Measurements from ENCODE around the gene PRTN3.

The PRTN3 gene, protein sequence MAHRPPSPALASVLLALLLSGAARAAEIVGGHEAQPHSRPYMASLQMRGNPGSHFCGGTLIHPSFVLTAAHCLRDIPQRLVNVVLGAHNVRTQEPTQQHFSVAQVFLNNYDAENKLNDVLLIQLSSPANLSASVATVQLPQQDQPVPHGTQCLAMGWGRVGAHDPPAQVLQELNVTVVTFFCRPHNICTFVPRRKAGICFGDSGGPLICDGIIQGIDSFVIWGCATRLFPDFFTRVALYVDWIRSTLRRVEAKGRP

DNA sequence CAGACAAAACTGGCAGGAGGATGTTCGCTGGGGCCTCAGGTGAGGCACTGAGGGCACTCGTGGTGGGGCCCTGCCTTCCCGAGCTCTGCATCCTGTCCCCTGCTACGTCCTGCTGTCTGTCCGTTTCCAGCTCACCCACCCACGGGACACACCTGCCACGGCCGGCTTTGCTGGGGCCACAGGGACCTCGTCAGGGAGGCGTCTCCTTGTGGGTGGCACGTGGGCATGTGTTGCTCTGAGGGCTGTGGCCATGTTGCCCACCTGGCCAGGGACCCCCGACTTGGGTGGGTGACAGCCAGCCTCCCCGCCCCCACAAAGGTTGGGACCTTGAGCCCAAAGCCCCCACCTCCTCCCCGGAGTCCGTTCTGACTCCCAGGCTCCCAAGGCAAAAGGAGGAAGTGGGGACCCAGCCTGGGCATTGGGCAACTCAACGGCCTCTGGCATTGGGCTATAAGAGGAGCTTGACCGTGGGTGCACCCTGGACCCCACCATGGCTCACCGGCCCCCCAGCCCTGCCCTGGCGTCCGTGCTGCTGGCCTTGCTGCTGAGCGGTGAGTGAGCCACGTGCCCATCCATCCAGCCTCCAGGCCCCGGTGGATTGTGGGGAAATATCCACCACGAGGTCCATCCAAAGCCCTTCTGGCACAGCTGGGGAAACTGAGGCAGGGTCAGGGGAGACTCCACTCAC lies at the start of gene PRTN3:
PRTN3 (plus strand) TSS at position 481 of the 688 bp plus-strand sequence; CDS start at position 491, 10 bp downstream.
- no peak for DNase-seq

DNA sequence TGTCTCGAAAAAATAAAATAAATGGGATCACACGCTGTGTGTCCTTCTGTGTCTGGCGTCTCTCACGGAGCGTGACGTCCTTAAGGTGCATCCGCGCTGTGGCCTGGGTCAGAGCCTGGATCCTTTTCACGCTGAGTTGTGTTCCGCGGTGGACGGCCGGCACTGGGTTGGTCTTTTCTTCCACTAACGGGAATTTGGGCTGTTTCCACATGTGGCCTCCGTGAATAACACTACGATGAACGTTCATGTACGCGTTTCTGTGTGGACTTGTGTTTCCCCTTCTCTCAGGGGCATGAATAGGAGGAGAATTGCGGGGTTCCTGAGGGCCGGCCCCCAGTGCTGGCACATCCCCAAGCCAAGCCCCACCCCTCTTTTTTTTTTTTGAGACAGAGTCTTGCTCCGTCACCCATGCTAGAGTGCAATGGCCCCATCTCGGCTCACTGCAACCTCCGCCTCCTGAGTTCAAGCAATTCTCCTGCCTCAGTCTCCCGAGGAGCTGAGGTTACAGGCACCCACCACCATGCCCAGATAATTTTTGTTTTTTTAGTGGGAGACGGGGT lies 49.7 kb upstream of the PRTN3 start:
- no peak for DNase-seq

DNA sequence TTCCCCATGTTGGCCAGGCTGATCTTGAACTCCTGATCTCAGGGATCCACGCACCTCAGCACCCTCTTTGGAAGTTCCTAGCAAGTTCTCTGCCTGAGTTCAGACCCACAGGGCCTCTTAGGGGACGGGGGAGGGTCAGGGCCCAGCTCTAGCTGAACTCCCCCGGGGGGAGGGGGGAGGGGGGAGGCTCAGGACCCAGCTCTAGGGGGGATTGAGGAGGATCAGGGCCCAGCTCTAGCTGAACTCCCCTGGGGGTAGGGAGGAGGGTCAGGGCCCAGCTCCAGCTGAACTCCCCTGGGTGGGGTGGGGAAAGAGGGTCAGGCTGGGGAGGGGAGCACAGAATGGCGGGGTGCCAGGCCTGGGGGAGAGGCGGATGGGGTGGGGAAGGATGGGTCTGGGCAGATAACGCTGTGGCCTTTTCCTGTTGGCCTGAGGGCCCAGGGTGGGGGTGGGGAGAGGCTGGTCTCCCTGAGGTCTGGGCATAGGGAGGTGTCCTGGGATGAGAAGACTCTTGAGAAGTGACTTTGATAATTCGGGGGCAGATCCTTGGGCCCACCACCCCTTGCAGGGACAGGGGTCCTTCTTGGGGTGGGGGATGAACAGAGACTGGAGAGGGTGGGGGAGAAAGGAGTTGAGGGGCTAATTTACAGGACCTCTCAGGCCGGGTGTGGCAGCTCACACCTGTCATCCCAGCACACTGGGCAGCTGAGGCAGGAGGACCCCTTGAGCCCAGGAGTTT lies 49.1 kb upstream of the PRTN3 start:
- no peak for DNase-seq

DNA sequence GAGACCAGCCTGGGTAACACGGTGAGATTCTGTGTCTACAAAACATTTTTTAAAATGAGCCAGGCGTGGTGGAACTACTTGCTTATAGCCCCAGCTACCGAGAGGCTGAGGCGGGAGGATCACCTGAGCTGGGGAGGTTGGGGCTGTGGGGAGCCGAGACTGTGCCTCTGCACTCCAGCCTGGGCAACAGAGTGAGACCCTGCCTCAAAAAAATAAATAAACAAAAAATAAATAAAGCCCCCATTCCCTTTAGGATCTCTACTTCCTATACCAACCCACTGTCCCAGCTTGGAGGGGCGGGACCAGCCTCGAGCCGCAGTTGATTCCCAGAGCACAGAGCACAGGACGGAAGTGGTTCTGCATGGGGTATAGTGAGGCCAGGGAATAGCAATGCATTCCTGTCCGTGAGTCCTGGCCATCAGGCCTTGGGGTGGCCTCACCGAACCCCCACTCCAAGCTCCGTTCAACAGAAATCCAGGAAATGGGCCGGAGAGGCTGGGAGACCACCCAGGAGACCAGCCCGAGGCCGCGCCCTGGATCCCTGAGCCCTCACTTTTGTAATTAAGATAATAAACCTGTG lies 48.4 kb upstream of the PRTN3 start:
- DNase-seq = no peak

DNA sequence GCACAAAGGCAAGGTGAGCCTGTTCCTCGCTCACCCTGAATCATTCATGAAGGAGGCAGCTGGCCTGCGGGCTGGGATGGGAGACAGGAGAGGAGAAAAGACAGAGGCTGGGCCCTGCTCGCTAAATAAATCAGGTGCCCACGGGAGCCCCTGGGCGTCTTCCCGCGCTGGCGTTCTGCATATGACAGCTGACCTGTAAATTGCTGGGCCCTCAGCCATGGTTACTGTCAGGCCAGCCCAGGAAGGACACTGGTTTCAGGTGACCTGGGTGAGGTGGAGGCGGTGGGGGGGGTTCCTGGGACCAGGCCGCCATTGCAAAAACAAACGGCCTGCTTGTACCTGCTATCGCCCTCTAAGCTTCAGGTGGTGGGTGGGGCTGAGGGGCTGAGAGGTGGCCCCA lies 47.0 kb upstream of the PRTN3 start:
- no peak for DNase-seq

DNA sequence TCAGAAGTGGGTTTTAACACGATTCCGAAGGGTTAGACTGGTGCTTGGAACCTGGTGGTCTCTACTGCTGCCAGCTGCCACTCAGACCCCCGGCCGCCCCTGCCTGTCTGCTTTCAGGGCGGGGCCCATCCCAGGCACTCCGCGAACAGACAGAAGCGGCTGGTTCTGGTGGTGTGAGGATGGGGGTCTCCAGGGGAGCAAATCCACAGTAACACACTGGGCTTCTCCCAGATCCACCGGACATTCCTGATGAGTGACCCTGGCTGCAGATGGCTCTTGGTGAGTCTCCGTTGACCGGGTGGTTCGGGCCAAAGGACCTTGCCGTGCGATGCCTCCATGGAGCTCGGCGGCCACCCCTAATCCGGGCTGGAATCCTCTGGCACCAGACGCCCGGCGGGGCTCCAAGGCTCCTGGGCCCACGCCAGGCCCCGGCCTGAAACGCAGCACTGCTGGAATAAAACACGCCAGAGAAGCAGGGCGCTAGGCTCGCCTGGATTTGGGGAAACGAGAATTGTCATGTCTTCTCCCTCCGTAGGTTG lies 45.7 kb upstream of the PRTN3 start:
- no peak for DNase-seq

DNA sequence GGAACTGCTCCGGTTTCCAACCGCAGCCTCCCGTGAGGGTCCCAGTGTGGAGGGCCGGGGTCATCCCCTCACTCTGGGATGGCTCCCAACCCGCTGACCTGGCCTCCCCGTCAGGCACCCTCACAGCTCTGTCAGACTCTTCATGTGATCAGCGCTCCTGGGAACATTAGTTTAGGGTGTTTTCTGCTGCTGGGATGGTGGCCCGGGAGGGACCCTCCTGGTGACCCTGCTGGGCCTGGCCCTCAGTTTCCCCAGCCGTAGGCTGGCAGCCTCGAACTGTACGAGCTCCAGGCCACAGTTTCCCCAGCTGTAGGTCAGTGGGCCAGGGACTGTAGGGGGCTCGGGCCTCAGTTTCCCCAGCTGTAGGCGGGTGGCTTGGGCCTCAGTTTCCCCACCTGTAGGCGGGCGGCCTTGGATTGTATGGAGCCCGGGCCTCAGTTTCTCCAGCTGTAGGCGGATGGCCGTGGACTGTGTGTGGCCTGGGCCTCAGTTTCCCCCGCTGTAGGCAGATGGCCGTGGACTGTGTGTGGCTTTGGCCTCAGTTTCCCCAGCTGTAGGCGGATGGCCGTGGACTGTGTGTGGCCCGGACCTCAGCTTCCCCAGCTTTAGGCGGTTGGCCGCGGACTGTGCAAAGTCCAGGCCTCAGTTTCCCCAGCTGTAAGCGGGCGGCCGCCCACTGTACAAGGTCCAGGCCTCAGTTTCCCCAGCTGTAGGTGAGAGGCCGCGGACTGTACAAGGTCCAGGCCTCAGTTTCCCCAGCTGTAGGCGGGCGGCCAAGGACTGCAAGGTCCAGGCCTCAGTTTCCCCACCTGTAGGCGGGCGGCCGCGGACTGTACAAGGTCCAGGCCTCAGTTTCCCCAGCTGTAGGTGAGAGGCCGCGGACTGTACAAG lies 44.9 kb upstream of the PRTN3 start:
- no peak for DNase-seq

DNA sequence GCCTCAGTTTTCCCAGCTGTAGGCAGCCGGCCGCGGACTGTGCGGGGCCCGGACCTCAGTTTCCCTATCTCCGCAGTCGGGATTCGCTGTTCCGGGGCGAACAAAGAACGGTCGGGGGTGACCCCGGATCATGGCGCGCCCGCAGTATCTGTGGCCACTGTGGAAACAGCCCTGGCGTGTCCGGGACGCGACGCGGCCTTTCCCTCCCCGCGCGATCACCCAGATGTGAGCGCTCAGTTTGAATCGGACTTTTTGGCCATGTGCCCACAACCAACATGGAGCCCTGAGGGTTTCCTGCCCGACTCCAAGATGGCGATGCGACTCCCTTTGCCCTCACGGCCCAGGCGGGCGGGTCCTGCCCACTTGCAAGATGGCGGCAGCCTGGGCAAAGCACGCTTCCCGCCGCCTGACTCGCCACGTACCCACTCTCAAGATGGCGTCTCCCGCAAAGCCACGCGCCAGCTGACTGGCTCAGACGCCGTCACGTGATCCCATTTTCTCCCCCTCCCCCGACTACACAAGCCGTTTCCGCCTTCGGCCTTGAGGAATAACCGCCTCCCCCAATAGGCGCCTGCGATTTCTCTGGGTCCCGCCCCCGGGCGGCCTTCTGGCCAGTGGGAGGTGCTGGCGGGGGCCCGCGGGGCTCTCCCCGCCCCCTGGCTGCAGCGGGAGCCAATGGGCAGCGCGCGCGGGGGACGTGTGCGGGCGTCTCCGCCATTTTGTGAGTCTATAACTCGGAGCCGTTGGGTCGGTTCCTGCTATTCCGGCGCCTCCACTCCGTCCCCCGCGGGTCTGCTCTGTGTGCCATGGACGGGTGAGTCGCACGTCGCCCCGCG lies 43.9 kb upstream of the PRTN3 start, which contains the start of gene PTBP1:
PTBP1 (plus strand) TSS at position 761 of the 836 bp plus-strand sequence; CDS start at position 807, 46 bp downstream.
- DNase-seq = peak; percentile 100

DNA sequence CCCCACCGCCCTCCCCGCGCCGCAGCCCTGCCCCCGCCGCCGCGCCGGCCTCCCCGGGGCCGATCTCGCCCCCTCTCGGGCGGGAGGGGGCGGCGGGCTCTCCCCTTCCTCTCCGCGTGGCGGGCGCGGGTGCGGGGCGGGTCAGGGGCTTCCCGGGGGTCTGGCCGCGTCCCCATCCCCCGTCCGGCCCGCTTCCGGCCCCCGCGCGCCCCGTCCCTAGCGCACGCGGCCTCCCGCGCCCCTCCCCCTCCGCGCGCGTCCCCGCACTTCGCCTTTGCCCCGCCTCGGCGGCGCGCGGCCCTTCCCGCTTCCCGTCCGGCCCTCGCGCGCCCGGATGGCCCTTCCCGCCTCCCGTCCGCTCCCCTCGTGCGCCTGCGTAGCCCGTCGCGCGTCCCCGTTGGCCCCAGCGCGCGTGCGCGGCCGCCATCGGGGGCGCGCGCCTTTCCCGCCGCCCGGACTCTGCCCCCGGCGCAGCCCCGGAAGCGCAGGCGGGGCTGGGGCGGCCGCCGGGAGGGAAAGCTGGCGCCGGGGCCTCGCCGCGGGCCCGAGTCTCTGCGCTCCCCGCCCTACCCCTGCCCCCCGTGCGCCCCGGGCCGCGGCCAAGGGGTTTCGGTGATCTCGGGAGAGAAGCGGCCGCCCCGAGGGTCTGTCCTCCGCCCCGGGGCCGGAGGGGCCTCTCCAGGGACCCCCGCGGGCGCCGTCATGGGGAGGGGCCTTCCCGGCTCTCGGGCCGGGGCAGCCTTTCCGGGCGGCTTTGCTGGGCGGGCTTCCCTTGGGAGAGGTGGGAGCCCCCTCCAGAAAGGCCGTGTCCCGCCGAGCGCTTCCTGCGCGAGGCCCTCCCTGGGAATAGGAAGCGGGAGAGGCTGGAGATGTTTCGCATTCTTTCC lies 43.0 kb upstream of the PRTN3 start:
- DNase-seq = peak; percentile 98

DNA sequence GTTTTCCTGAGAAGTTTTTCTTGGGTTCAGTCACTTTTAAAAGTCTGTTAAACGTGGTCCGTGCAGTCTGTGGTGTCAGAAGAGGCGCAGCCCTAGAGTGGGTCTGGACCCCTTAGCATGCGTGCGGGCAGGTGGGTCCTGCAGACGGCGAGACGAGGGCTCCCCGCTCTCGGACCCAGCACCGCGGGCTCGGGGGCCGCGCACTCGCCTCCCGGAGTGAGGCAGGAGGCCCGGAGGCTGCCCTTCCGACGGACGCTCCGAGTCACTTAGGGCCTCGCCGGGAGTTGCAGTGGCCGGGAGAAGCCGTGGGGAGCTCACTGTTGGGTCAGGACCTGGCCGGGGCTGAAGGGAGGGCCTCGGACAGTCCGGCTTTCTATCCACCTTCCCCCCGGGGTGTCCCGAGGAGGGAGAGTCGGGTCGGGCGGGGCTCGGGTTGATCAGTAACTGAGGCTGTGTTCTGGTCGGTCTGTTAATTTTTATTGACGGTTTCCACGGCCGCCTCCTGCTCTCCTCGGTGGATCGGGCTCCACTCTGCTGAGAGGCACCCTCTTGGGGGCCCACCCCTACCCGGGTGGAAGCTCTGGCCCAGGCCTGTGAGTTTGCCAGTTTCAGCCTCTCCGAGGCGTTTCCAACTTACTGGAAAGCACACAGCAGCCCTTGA lies 42.3 kb upstream of the PRTN3 start:
- no peak for DNase-seq

DNA sequence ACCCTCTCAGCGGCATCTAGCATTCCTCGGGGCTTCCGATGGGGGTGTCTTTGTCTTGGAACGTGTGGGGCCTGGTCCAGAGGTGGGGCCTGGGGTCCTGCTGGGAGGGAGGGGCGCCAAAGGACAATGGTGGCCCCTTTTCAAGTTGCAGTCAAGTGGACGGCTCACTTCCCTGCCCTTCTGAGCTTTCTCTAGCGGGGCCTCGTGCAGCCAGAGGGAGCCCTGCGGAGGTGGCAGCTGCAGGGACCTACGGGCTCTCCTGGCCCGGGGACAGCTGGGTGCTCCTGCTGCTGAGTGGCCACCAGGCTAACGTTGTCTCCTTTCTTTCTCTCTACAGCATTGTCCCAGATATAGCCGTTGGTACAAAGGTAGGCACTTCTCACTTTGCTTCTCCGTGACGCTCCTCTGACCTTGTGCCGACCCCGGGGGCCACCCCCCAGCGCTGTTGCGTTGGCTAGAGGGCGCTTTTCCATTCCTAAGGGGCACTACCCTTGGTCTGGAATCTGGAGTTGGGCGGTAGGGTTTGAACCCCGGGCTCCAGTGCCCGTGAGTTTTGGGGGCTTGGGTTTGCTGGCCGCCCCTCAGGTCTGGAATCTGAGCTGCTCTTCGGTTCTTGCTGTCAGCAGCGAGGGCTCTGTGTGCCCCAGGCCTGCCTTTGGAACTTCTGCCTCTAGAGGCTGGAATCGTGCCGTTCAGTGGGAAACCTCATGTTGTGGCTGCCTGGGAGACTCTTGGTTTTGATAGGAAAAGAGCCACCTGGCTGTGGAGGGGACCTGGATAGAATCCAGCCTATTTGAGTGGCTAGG lies 41.5 kb upstream of the PRTN3 start:
- DNase-seq = peak; percentile 22

DNA sequence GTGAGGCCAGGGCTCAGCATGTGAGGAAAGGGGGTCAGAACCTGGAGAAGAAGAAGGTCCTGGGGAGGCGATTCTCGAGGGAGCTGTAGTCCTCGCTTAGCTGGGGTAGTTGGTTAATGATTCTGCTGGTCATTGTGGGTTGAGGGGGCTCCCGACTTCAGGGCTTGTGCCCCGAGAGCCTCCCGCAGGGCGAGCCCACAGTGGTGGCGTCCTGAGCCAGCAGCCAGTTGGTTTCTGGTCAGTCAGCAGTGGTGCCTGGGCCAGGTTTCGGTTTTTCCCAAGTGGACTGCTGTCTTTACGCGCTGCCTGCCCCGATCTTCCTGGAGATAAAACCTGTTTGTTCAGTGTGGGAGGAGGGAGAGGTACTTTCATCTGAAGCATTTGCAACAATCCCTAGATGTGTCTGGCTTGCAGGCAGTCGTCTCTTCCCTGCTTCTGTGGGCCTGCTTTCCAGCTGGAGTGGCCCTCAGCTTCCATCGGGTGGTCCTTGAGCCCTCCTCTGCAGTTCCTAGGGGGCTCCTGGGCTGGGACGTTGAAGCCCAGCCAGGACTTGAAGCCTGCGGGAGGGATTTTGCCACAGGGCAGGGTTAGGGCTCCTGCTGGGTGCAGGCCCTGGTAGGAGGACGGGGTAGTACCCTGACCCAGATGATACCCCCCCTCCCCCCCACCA lies 40.3 kb upstream of the PRTN3 start:
- no peak for DNase-seq

DNA sequence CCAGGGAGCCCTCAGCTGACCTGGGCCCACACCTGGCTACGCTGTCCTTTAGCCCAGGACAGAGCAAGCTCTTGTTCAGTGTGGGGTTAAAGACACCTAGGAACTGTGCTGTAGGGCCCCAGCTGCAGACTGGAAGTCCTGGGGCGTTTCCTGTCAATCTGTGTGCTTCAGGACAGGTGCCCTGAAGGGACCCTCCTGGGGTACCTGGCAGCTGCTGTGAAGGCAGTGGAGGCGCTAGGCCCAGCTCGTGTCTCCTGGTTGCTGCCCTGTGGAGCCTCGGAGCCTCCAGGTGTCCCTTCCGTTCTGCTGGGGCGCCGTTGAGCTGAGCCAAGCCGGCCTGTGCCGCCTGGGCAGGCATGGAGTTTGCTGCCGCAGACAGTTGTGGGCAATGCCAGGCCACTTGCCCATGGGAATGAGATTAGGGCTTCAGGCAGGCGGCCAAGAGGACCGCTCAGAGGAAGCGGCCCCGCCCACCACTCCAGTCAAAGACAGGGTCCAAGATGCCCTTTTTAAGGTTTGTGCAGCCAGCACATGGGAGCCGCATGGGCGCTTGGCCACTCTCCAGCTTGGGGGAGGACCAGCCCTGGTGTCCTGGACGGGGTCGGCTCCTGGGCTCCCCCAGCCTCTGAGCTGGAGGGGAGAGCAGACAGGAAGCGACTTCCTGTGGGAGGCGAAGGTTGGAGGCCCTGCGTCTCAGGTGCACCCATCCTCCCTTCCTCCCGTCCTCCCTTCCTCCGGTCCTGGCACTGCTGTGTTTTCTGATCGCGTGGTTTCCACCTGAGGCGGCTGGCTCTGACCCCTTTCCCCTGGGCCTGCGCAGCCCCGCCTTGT lies 39.6 kb upstream of the PRTN3 start:
- no peak for DNase-seq

DNA sequence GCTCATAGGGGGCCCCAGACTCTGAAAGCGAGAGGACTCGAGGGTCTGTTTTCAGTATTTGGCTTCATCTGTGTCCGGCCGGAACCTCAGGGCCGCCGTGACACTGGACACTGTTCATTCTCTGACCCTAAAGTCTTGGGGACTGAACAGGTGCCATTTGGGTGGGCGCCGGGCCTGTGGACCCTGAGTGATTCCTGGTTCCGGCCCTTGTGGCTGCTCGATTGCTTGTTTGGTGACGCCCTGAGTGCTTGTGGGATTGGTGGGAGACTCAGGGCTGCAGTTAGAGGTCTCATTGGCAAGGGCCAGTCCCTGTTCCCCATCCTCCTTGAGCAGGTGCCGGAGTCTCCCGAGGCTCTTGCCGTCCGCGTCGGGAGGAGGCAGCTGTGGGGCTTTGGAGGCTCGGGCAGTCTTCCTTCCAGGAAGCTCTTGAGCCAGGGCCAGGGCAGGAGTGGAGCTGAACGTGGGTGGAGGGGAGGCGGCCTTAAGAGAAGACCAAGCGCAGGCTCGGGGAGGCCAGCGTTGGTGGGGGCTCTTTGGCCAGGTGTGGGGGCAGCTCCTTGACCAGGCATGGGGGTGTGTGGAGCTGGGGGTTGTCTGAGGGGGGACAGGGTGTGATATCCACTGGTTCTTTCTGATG lies 38.8 kb upstream of the PRTN3 start:
- DNase-seq = no peak

DNA sequence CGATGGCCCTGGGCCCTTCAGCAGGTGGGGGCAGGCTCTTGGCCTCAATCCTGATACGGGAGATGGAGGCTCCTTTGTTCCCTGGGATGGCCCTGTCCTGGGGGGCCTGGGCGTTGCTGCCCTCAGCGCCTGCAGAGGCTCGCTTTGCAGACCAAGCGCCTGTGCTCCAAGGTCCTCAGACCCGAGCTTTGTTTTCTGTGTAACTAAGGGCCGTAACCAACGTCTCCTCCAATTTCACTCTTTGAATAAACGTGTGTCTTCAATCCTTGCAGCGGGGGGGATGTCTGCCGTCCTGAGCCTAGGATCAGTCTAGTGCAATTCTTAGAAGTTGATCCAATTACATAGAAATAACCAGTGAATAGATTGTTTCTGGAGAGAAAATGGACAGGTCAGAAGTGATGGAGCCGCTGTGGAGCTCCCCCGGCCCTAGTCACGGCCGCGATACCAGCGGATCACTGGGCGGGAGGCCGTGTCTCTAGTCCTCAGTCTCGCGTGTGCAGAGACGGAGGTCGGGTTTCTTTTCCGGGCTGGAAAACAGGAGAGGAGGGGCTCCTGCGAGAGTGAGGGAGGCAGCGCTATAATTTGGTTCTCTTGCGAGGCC lies 38.2 kb upstream of the PRTN3 start:
- DNase-seq = no peak

DNA sequence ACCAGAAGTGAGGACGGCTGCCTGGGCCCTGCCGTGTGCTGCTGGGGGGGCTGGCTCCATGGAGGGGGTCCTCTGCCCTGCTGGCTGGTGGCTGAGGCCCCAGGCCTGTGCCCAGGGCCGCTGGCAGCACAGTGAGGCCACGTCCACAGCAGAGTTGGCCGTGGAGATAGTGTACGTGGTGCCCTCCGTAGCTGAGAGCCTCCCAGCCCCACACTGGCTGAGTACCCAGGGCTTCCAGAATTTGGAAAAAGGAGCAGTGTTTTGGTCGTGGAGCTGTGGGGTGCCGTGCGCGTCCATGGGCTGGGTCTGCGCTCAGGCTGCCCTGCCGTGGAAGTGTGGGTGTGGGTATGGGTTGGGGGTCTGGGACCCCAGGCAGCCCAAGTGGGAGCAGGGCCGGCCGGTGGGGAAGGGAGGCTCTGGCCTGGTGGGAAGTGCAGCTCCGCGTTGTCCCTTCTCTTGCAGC lies 37.7 kb upstream of the PRTN3 start:
- DNase-seq = no peak

Data from NCI-H69 (cell line).